ENCODE measurements around the gene ADTRP. TPM values are rescaled to one million over a fixed set of nuclear protein-coding genes. Genes with fewer than 3 reads are reported as not detected.

Gene ADTRP
- total and polyA plus RNA-seq, 2 donors (not counting 1 experiment from before 2014, with no cell fraction given): 0.18 to 1.2 TPM

- Histone ChIP-seq H3K79me2 (ENCODE audit: control insufficient read depth, insufficient read depth, low read length) (no peaks in the 10 kb centered on the region), H3K4me1 (ENCODE audit: control insufficient read depth in 2 of 2, insufficient read depth in 2 of 2, low read length in 2 of 2) (no peaks in the 10 kb centered on the region), H3K4me3 (ENCODE audit: control extremely low read depth in 1 of 5, extremely low read depth in 1 of 5, insufficient read depth in 1 of 5, low read depth in 2 of 5, low read length in 4 of 5) (no peak overlapping the region), H3K27me3 (replicated peaks in 1 of 4; ENCODE audit: control extremely low read depth in 1 of 4, control insufficient read depth in 3 of 4, insufficient read depth in 4 of 4, low read length in 3 of 4) (no peaks in the 10 kb centered on the region), H3K27ac (ENCODE audit: low read length in 2 of 2) (no peak overlapping the region), H3K36me3 (replicated peaks in 1 of 2; ENCODE audit: control extremely low read depth in 1 of 2, control insufficient read depth in 1 of 2, extremely low read depth in 1 of 2, insufficient read depth in 2 of 2, low read length in 1 of 2) (no peaks in the 10 kb centered on the region), H4K20me1 (ENCODE audit: control insufficient read depth, insufficient read depth, low read length, poor library complexity, severe bottlenecking) (no peaks in the 10 kb centered on the region), H2AFZ (ENCODE audit: insufficient read depth, low read depth, low read length, poor library complexity, severe bottlenecking) (no peak overlapping the region), H3K4me2 (replicated peaks; ENCODE audit: low read depth, low read length, poor library complexity, severe bottlenecking) (no peak overlapping the region), H3K9ac (ENCODE audit: low read length) (no peak overlapping the region), H3K9me3 (ENCODE audit: control extremely low read depth in 1 of 3, control insufficient read depth in 2 of 3, insufficient read depth in 1 of 3, low read length in 2 of 3) (no peaks in the 10 kb centered on the region)
- DNase-seq: no peak
- Mint-ChIP-seq H3K27ac (no peak overlapping the region), H3K27me3 (peaks cover 3% of the 10 kb centered on the region), H3K4me1 (no peaks in the 10 kb centered on the region), H3K9me3 (ENCODE audit: insufficient read depth) (no peaks in the 10 kb centered on the region), H3K4me3 (no peak overlapping the region)
- intact Hi-C loops (cut with micrococcal nuclease): no loop called here
- TF ChIP-seq CTCF (IDR thresholded peaks at IDR 0.05) (no peak), EZH2 (IDR thresholded peaks at IDR 0.05; ENCODE audit: borderline replicate concordance, insufficient read depth, low read depth, low read length, poor library complexity, severe bottlenecking) (no peak)
- no CpG with 5 or more reads among the region's 4 CpGs for WGBS (ENCODE audit: insufficient coverage)
- POLR2A ChIA-PET: no interaction called here
- no peak for ATAC-seq (ENCODE audit: low read depth)
- CTCF ChIA-PET: interaction anchor here (0.6 to 1.3 kb wide), 3 partner anchors 12 to 883 kb away, joined by 3 read pairs; no protein-coding TSS in a partner anchor
These were observed 35.0 kb upstream of the ADTRP start for GRCh38 chr6:11813606-11814005.

- no peaks in the 10 kb centered on the region for H3K9me3 ChIP-seq (ENCODE audit: control extremely low read depth in 1 of 3, control insufficient read depth in 2 of 3, insufficient read depth in 1 of 3, low read length in 2 of 3)
- H3K4me2 ChIP-seq (replicated peaks; ENCODE audit: low read depth, low read length, poor library complexity, severe bottlenecking): no peak overlapping the region
These were observed 34.3 kb upstream of the ADTRP start for GRCh38 chr6:11812951-11813350.

More at GRCh38 chr6:11812951-11813350, 34.3 kb upstream of the ADTRP start:
- DNase-seq (no peak), ATAC-seq (ENCODE audit: low read depth) (no peak)
- Mint-ChIP-seq H3K4me1 (no peaks in the 10 kb centered on the region), H3K4me3 (no peak overlapping the region), H3K27me3 (peaks cover 7% of the 10 kb centered on the region), H3K9me3 (ENCODE audit: insufficient read depth) (no peaks in the 10 kb centered on the region), H3K27ac (no peak overlapping the region)
- Histone ChIP-seq H3K79me2 (ENCODE audit: control insufficient read depth, insufficient read depth, low read length) (no peaks in the 10 kb centered on the region), H2AFZ (ENCODE audit: insufficient read depth, low read depth, low read length, poor library complexity, severe bottlenecking) (no peak overlapping the region), H3K4me3 (ENCODE audit: control extremely low read depth in 1 of 5, extremely low read depth in 1 of 5, insufficient read depth in 1 of 5, low read depth in 2 of 5, low read length in 4 of 5) (no peak overlapping the region), H3K9ac (ENCODE audit: low read length) (no peak overlapping the region), H3K36me3 (replicated peaks in 1 of 2; ENCODE audit: control extremely low read depth in 1 of 2, control insufficient read depth in 1 of 2, extremely low read depth in 1 of 2, insufficient read depth in 2 of 2, low read length in 1 of 2) (no peaks in the 10 kb centered on the region), H3K4me1 (ENCODE audit: control insufficient read depth in 2 of 2, insufficient read depth in 2 of 2, low read length in 2 of 2) (no peaks in the 10 kb centered on the region), H3K27ac (ENCODE audit: low read length in 2 of 2) (no peak overlapping the region), H4K20me1 (ENCODE audit: control insufficient read depth, insufficient read depth, low read length, poor library complexity, severe bottlenecking) (no peaks in the 10 kb centered on the region), H3K27me3 (replicated peaks in 1 of 4; ENCODE audit: control extremely low read depth in 1 of 4, control insufficient read depth in 3 of 4, insufficient read depth in 4 of 4, low read length in 3 of 4) (no peaks in the 10 kb centered on the region)
- WGBS (ENCODE audit: insufficient coverage): 67% methylated on average over 2 of the region's 2 CpGs
- ChIA-PET POLR2A (no interaction called here), CTCF (no interaction called here)
- no peak for TF ChIP-seq EZH2 (IDR thresholded peaks at IDR 0.05; ENCODE audit: borderline replicate concordance, insufficient read depth, low read depth, low read length, poor library complexity, severe bottlenecking)
- no peak for TF ChIP-seq CTCF (IDR thresholded peaks at IDR 0.05)
- intact Hi-C loops (cut with micrococcal nuclease): no loop called here

Measured in B cell (primary cell).